ENCODE measurements around the gene HDAC8.

The HDAC8 gene

GRCh38 chrX:72479324-72480274 lies 93.0 kb downstream of the HDAC8 start:
- no peaks in the 10 kb centered on the region for H3K36me3 ChIP-seq (ENCODE audit: control insufficient read depth, insufficient read depth, low read length)
- no peaks in the 10 kb centered on the region for H3K9me3 ChIP-seq (ENCODE audit: control insufficient read depth, low read length)
- no peak for DNase-seq
- no peaks in the 10 kb centered on the region for H3K4me1 ChIP-seq (ENCODE audit: control insufficient read depth, insufficient read depth, low read length, poor library complexity, severe bottlenecking)
- no peaks in the 10 kb centered on the region for H3K27me3 ChIP-seq (replicated peaks; ENCODE audit: control insufficient read depth, insufficient read depth, low read length, poor library complexity, severe bottlenecking)
- no peak overlapping the region for H3K4me3 ChIP-seq (ENCODE audit: insufficient read depth, low read depth, low read length, poor library complexity, severe bottlenecking)
- no peak overlapping the region for H3K27ac ChIP-seq (ENCODE audit: insufficient read depth, low read length, poor library complexity, severe bottlenecking)

DNA sequence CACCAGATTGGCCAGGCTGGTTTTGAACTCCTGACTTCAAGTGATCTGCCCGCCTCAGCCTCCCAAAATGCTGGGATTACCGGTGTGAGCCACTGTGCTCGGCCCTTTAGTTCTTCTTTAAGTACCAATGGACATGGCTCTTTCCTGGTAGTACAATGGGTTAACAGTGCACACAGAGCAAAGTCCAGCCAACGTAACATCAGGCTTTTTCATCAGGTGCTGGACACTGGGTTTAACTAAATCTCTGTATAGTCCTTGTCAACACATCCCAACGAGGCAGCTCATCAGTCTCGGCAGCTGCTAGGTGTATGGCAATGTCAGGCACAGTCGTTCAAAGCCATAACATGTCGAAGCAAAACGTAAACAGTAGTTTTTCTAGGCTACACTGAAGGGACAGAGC lies 93.8 kb downstream of the HDAC8 start:
- no peaks in the 10 kb centered on the region for H3K36me3 ChIP-seq (ENCODE audit: control insufficient read depth, insufficient read depth, low read length)
- H3K4me1 ChIP-seq (ENCODE audit: control insufficient read depth, insufficient read depth, low read length, poor library complexity, severe bottlenecking), result no peaks in the 10 kb centered on the region
- no peak for DNase-seq
- no peaks in the 10 kb centered on the region for H3K9me3 ChIP-seq (ENCODE audit: control insufficient read depth, low read length)
- H3K4me3 ChIP-seq (ENCODE audit: insufficient read depth, low read depth, low read length, poor library complexity, severe bottlenecking), result no peak overlapping the region
- H3K27ac ChIP-seq (ENCODE audit: insufficient read depth, low read length, poor library complexity, severe bottlenecking), result no peak overlapping the region
- H3K27me3 ChIP-seq (replicated peaks; ENCODE audit: control insufficient read depth, insufficient read depth, low read length, poor library complexity, severe bottlenecking), result no peaks in the 10 kb centered on the region

DNA sequence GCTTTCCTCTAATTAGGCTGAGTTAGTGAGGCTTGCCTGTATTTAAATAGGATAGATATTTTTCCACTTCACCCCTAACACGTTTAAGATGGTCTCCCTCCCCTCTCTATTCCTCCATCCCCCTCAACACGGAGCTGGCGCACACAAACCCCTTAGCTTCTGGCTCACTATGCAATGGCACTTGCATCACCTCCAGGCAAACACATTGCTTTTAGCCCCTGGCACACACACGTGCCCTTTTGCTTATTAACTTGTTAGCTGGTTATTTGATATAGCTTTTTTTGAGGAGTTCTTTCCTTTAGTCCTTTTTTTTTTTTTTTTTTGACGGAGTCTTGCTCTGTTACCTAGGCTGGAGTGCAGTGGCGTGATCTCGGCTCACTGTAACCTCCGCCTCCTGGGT lies 94.3 kb downstream of the HDAC8 start:
- Histone ChIP-seq H3K4me1 (ENCODE audit: control insufficient read depth, insufficient read depth, low read length, poor library complexity, severe bottlenecking) (no peaks in the 10 kb centered on the region), H3K36me3 (ENCODE audit: control insufficient read depth, insufficient read depth, low read length) (no peaks in the 10 kb centered on the region), H3K27me3 (replicated peaks; ENCODE audit: control insufficient read depth, insufficient read depth, low read length, poor library complexity, severe bottlenecking) (no peaks in the 10 kb centered on the region), H3K27ac (ENCODE audit: insufficient read depth, low read length, poor library complexity, severe bottlenecking) (no peak overlapping the region), H3K9me3 (ENCODE audit: control insufficient read depth, low read length) (no peaks in the 10 kb centered on the region), H3K4me3 (ENCODE audit: insufficient read depth, low read depth, low read length, poor library complexity, severe bottlenecking) (no peak overlapping the region)
- no peak for DNase-seq

GRCh38 chrX:72477781-72478181 lies 94.9 kb downstream of the HDAC8 start:
- Histone ChIP-seq H3K4me1 (ENCODE audit: control insufficient read depth, insufficient read depth, low read length, poor library complexity, severe bottlenecking) (no peaks in the 10 kb centered on the region), H3K9me3 (ENCODE audit: control insufficient read depth, low read length) (no peaks in the 10 kb centered on the region), H3K36me3 (ENCODE audit: control insufficient read depth, insufficient read depth, low read length) (no peaks in the 10 kb centered on the region), H3K4me3 (ENCODE audit: insufficient read depth, low read depth, low read length, poor library complexity, severe bottlenecking) (no peak overlapping the region), H3K27me3 (replicated peaks; ENCODE audit: control insufficient read depth, insufficient read depth, low read length, poor library complexity, severe bottlenecking) (no peaks in the 10 kb centered on the region), H3K27ac (ENCODE audit: insufficient read depth, low read length, poor library complexity, severe bottlenecking) (no peak overlapping the region)
- no peak for DNase-seq

DNA sequence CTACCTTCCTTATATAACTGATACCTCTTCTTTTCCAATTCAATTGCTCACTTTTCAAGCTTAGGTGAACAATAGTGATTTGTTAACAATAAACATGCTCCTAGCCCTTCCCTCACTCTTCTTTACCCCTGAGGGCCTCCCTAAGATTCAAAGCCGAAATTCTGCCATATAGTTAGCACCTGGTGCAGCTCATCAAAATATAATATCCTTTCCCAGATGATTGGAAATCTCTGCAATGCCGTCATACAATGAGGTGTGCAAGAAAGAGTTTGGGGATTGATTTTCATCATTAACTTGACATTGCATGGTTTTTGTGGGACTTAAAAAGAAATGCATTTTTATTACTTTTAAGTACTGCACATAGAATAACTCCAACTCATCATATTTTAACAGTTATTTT lies 95.3 kb downstream of the HDAC8 start:
- Histone ChIP-seq H3K9me3 (ENCODE audit: control insufficient read depth, low read length) (no peaks in the 10 kb centered on the region), H3K27me3 (replicated peaks; ENCODE audit: control insufficient read depth, insufficient read depth, low read length, poor library complexity, severe bottlenecking) (no peaks in the 10 kb centered on the region), H3K36me3 (ENCODE audit: control insufficient read depth, insufficient read depth, low read length) (no peaks in the 10 kb centered on the region), H3K4me3 (ENCODE audit: insufficient read depth, low read depth, low read length, poor library complexity, severe bottlenecking) (no peak overlapping the region), H3K27ac (ENCODE audit: insufficient read depth, low read length, poor library complexity, severe bottlenecking) (no peak overlapping the region), H3K4me1 (ENCODE audit: control insufficient read depth, insufficient read depth, low read length, poor library complexity, severe bottlenecking) (no peaks in the 10 kb centered on the region)
- DNase-seq, result no peak

GRCh38 chrX:72475952-72476668 lies 96.5 kb downstream of the HDAC8 start:
- H3K4me1 ChIP-seq (ENCODE audit: control insufficient read depth, insufficient read depth, low read length, poor library complexity, severe bottlenecking), result no peaks in the 10 kb centered on the region
- no peaks in the 10 kb centered on the region for H3K36me3 ChIP-seq (ENCODE audit: control insufficient read depth, insufficient read depth, low read length)
- no peaks in the 10 kb centered on the region for H3K9me3 ChIP-seq (ENCODE audit: control insufficient read depth, low read length)
- DNase-seq, result no peak
- no peak overlapping the region for H3K4me3 ChIP-seq (ENCODE audit: insufficient read depth, low read depth, low read length, poor library complexity, severe bottlenecking)
- no peaks in the 10 kb centered on the region for H3K27me3 ChIP-seq (replicated peaks; ENCODE audit: control insufficient read depth, insufficient read depth, low read length, poor library complexity, severe bottlenecking)
- no peak overlapping the region for H3K27ac ChIP-seq (ENCODE audit: insufficient read depth, low read length, poor library complexity, severe bottlenecking)

DNA sequence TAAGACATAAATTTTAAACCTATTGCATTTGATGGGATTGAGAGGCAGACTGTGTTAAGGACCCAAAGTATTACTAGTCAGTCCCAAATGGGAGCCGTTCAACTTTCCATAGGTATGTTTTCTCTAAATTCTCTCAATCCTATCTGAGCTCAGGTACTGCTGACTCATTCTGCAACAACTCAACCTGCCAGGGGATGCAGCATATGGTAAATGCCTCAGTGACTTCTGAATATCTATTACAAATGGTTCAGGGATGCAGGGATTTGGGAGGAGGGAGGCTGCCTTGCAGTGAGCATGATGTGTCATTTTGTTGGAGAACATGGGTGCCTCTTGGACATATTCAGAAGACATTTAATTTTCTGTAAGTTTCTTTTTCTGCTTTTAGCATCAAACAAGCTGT lies 97.3 kb downstream of the HDAC8 start:
- no peaks in the 10 kb centered on the region for H3K4me1 ChIP-seq (ENCODE audit: control insufficient read depth, insufficient read depth, low read length, poor library complexity, severe bottlenecking)
- H3K27me3 ChIP-seq (replicated peaks; ENCODE audit: control insufficient read depth, insufficient read depth, low read length, poor library complexity, severe bottlenecking), result no peaks in the 10 kb centered on the region
- no peaks in the 10 kb centered on the region for H3K9me3 ChIP-seq (ENCODE audit: control insufficient read depth, low read length)
- no peak overlapping the region for H3K4me3 ChIP-seq (ENCODE audit: insufficient read depth, low read depth, low read length, poor library complexity, severe bottlenecking)
- no peak overlapping the region for H3K27ac ChIP-seq (ENCODE audit: insufficient read depth, low read length, poor library complexity, severe bottlenecking)
- no peak for DNase-seq
- H3K36me3 ChIP-seq (ENCODE audit: control insufficient read depth, insufficient read depth, low read length), result no peaks in the 10 kb centered on the region

DNA sequence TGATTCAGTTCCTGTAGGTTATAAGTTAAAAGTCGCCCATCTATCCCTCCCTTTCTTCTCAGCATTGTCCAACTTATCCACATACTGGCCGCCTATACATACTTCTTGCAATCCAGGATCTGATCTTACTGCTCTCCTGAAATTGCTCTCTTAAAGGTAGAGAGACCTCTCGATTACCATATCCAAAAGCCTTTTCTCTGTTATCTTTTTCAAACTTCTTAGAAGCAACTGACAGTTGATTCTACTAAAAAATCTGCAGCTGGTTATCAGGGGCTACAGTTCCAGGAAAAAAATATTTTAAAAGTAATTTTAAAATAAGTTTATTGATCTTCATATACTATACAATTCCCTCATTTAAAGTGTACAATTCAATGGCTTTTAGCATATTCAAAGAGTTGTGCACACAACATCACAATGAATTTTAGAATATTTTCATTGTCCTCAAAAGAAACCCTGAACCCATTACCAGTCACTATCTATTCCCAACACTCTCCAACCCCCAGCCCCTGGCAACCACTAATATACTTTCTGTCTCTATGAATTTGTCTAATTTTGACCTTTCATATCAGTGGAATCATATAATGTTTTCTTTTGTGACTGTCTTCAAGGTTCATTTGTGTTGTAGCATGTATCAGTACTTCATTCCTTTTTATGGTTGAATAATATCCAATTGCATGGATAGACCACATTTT lies 102.0 kb downstream of the HDAC8 start:
- Histone ChIP-seq H3K36me3 (ENCODE audit: control insufficient read depth, insufficient read depth, low read length) (no peaks in the 10 kb centered on the region), H3K4me1 (ENCODE audit: control insufficient read depth, insufficient read depth, low read length, poor library complexity, severe bottlenecking) (no peaks in the 10 kb centered on the region), H3K27me3 (replicated peaks; ENCODE audit: control insufficient read depth, insufficient read depth, low read length, poor library complexity, severe bottlenecking) (no peaks in the 10 kb centered on the region), H3K27ac (ENCODE audit: insufficient read depth, low read length, poor library complexity, severe bottlenecking) (no peak overlapping the region), H3K9me3 (ENCODE audit: control insufficient read depth, low read length) (no peaks in the 10 kb centered on the region), H3K4me3 (ENCODE audit: insufficient read depth, low read depth, low read length, poor library complexity, severe bottlenecking) (no peak overlapping the region)
- no peak for DNase-seq

DNA sequence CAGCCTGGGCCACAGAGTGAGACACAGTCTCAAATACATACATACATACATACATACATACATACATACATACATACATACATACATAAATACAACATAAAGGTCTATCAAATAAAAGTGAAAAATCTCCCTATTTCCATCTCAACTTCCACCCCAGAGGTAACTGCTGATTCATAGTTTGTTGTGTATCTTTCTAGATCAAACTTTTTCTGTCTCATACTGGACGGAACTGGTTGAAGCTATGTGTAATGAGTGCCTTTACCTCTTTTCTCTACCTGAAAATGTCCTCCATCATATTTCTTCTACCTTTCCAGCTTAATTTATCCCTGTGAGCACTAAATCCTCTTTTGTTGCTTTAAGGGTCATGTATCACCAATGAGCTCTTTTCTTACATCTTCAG lies 102.5 kb downstream of the HDAC8 start:
- Histone ChIP-seq H3K4me3 (ENCODE audit: insufficient read depth, low read depth, low read length, poor library complexity, severe bottlenecking) (no peak overlapping the region), H3K4me1 (ENCODE audit: control insufficient read depth, insufficient read depth, low read length, poor library complexity, severe bottlenecking) (no peaks in the 10 kb centered on the region)

DNA sequence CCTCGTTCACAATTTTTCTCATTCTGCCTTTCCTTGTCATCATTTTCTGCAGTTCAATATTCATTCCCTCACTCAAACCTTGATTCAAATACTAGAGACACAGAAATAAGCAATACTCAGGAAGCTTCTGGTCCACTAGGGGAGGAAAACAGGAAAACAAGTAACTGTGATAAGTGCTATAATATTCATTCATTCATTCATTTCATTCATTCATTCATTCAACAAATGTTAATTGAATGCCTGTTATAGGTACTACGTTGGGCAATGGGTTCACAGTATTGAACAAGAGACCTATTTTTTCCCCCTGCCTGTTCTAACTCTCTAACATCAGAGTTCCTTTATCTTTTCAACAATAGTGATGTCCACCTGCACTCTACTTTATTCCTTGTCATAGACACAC lies 104.0 kb downstream of the HDAC8 start:
- Histone ChIP-seq H3K27me3 (replicated peaks; ENCODE audit: control insufficient read depth, insufficient read depth, low read length, poor library complexity, severe bottlenecking) (no peaks in the 10 kb centered on the region), H3K27ac (ENCODE audit: insufficient read depth, low read length, poor library complexity, severe bottlenecking) (no peak overlapping the region)
- no peak for DNase-seq

More for the DNA sequence above, 102.5 kb downstream of the HDAC8 start:
- no peak for DNase-seq
- H3K27ac ChIP-seq (ENCODE audit: insufficient read depth, low read length, poor library complexity, severe bottlenecking), result no peak overlapping the region
- H3K9me3 ChIP-seq (ENCODE audit: control insufficient read depth, low read length), result no peaks in the 10 kb centered on the region
- H3K27me3 ChIP-seq (replicated peaks; ENCODE audit: control insufficient read depth, insufficient read depth, low read length, poor library complexity, severe bottlenecking), result no peaks in the 10 kb centered on the region
- no peaks in the 10 kb centered on the region for H3K36me3 ChIP-seq (ENCODE audit: control insufficient read depth, insufficient read depth, low read length)

More for the DNA sequence above, 104.0 kb downstream of the HDAC8 start:
- Histone ChIP-seq H3K36me3 (ENCODE audit: control insufficient read depth, insufficient read depth, low read length) (no peaks in the 10 kb centered on the region), H3K4me3 (ENCODE audit: insufficient read depth, low read depth, low read length, poor library complexity, severe bottlenecking) (no peak overlapping the region), H3K4me1 (ENCODE audit: control insufficient read depth, insufficient read depth, low read length, poor library complexity, severe bottlenecking) (no peaks in the 10 kb centered on the region), H3K9me3 (ENCODE audit: control insufficient read depth, low read length) (no peaks in the 10 kb centered on the region)
